Astrocyte (in vitro differentiated cells and primary cell): ENCODE results near the gene EHBP1.

Experiments
- CTCF ChIP-seq: IDR thresholded peaks from 2 replicates; pipeline ENCODE4 v1.5.1; 2011; ENCODE audit warnings: low read depth, mild to moderate bottlenecking, inconsistent platforms, low read length, moderate library complexity; ENCODE audit not compliant: insufficient read depth
- EZH2 ChIP-seq: IDR thresholded peaks from 2 replicates; pipeline ENCODE4 v1.6.1; 2012; ENCODE audit warnings: mild to moderate bottlenecking, low read length, inconsistent platforms; ENCODE audit not compliant: insufficient read depth

GRCh38 chr2:62797107-62797506 is 91.6 kb downstream of the EHBP1 start:
- TF ChIP-seq EZH2 = no peak
- TF ChIP-seq CTCF = no peak
